HTR-8/SVneo (cell line): ENCODE data around the gene TARS2.
A peak's percentile ranks its signal among the peaks of the same experiment; 100 is the strongest.

Experiments used
- DNase-seq: peaks from one replicate; pipeline ENCODE4 v3.0.0; 2011; ENCODE audit warnings: low spot score, mixed read lengths; ENCODE audit not compliant: insufficient read length
- FAIRE-seq: peaks from 2 replicates; lab custom pipeline; 2011; peaks lifted over from hg19 to GRCh38; lab: Jason Lieb, UNC

TARS2 gene, protein sequence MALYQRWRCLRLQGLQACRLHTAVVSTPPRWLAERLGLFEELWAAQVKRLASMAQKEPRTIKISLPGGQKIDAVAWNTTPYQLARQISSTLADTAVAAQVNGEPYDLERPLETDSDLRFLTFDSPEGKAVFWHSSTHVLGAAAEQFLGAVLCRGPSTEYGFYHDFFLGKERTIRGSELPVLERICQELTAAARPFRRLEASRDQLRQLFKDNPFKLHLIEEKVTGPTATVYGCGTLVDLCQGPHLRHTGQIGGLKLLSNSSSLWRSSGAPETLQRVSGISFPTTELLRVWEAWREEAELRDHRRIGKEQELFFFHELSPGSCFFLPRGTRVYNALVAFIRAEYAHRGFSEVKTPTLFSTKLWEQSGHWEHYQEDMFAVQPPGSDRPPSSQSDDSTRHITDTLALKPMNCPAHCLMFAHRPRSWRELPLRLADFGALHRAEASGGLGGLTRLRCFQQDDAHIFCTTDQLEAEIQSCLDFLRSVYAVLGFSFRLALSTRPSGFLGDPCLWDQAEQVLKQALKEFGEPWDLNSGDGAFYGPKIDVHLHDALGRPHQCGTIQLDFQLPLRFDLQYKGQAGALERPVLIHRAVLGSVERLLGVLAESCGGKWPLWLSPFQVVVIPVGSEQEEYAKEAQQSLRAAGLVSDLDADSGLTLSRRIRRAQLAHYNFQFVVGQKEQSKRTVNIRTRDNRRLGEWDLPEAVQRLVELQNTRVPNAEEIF

DNA sequence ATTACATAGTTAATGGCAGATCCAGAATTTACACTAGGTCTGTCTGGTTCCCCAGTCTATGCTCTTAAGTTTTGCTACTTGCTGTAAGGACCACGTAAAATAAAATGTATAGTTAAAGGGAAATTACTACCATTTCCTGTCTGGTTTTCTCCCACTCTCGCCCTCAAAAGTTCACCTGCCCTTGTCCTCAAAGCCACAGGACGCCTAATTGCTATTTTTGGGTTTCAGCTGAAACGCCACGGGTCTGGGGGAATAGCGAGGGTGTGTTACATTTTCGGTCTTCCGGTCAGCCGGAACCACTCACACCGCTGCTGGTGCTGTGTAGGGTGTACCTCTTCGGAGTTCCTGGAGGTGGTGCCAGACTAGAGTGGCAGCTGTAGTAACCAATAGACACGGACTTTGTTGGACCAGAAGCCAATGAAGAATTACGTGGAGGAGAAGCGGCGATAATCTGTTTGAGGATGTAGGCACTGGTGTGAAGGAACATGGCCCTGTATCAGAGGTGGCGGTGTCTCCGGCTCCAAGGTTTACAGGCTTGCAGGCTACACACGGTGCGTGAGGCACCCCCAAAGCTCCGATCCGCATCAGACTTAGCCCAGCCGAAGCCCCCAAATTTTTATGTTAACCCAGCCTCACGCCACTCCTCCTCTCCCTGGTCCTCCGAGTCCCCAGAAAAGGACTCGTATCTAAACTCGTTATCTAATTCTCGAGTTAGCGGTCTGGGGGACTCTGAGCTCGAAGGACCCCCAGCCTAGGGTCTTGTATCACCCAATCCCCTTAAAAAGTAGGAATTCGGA is at the start of gene TARS2:
TSS of gene TARS2 (plus strand) at position 454 of the 797 bp plus-strand sequence. CDS start at position 486, 32 bp downstream.
- DNase-seq, result peak; percentile 97
- FAIRE-seq, result peak; percentile 44

DNA sequence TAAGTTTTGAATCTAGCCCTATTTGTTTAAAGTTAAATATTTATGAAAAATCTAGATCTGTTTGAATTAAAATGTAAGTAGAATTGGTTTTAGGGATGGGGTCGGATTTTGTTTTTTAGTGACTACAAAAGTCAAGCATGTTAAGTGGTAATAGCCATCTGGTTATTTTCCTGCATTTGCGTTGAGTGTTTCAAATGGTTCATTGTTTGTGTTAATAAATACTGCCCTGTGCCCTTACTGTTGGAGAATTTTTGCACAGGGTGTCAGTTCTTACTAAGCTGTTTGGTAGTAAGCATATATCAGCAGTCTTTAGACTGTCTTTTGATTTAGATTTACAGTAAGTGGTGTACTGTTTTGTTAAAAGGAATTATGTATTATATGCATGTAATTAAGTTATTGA is 46.1 kb upstream of the TARS2 start:
- no peak for FAIRE-seq
- no peak for DNase-seq

DNA sequence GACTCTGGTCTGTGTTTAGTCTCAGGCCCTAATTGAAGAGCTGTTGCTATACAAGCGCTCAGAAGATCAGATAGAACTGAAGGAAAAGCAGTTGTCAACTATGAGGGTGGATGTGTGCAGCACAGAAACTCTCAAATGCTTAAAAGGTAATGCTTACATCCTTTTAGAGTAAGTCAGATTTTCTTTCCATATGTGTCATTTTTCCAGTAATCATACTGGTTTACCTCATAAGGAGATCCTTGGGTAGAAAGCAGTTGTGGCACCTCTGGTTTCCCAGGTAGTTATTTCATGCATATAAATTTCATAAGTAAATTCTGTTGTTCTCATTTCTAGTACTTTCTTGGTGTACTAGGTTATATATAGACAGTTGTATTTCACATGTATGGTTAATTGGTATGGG is 43.0 kb upstream of the TARS2 start:
- DNase-seq (no peak), FAIRE-seq (no peak)

DNA sequence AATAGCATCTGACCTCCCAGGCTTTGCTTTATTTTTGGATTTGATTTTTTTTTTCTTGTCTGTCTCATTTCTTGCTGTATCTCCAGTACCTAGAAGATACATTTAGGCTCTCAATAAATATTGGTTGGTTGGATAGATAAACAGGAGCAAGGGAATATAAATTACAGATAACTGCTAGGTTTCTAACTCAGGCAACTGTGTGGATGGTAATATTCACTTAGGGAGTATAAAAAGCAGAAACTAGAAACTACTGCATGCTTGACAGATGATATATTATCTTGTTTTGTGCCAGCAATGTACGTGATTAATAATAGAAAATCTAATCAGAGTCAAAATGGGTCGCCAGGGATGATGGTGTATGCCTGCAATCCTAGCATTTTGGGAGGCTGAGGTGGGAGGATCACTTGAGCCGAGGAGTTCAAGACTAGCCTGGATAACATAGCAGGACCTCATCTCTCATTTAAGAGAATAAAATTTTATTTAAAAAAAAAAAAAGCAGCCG is 31.0 kb upstream of the TARS2 start:
- FAIRE-seq (no peak), DNase-seq (no peak)

DNA sequence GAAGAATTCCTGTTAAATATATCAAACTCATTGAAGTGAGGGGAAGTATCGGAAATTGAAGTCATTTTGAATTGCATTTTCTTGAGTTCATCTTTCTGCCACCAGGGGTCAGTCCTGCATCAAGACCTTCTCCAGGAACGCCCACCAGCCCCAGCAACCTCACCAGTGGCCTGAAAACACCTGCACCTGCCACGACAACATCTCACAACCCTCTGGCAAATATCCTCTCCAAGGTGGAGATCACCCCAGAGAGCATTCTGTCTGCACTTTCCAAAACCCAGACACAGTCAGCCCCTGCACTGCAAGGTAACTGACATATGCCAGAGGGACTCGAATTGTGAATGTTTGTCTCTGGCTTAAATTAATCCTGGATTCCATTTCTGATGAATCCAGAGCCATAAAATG is 22.8 kb upstream of the TARS2 start:
- FAIRE-seq (no peak), DNase-seq (peak; percentile 61)

DNA sequence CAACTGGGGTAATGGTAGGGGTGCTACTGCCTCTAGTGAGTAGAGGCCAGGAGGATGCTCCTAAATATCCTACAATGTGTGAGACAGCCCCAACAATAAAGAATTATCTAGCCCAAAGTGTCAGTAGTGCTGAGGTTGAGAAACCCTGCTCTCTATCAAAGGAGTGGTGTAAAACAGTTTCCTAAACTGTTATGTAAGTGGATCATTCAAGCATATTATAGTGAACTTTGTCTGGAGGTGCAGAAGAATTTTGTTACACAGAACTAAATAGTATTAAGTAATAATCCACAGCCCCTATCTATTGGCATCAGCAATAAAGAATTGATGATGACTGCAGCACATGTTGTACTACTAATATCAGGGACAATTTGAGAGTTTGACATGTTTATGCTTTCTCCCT is 20.3 kb upstream of the TARS2 start:
- no peak for FAIRE-seq
- no peak for DNase-seq

DNA sequence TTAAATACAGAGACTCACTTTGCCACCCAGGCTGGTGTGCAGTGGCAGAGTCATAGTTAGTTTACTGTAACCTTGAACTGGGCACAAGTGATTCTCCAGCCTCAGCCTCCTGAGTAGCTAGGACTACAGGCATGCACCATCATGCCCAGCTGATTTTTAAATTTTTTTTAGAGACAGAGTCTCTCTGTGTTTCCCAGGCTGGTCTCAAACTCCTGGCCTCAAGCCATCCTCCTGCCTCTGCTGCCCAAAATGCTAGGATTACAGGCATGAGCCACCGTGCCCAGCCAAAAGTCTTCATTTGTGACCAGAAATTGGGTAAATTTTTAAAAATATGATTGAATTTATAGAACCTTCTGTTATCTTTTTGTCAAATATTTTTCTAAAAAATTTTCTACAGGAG is 17.9 kb upstream of the TARS2 start:
- FAIRE-seq (no peak), DNase-seq (no peak)

DNA sequence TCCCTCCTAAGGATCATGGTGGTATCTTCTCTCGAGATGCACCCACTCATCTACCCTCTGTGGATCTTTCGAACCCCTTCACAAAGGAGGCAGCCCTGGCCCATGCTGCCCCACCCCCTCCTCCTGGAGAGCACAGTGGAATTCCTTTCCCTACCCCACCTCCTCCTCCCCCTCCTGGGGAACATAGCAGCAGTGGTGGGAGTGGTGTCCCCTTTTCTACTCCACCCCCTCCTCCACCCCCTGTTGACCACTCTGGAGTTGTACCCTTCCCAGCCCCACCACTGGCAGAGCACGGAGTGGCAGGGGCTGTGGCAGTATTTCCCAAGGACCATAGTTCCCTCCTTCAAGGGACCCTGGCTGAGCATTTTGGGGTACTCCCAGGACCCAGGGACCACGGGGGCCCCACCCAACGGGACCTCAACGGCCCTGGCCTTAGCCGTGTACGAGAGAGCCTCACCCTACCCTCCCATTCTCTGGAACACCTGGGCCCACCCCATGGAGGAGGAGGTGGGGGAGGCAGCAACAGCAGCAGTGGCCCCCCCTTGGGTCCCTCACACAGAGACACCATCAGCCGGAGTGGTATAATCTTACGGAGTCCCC is 14.5 kb upstream of the TARS2 start:
- FAIRE-seq (no peak), DNase-seq (no peak)

DNA sequence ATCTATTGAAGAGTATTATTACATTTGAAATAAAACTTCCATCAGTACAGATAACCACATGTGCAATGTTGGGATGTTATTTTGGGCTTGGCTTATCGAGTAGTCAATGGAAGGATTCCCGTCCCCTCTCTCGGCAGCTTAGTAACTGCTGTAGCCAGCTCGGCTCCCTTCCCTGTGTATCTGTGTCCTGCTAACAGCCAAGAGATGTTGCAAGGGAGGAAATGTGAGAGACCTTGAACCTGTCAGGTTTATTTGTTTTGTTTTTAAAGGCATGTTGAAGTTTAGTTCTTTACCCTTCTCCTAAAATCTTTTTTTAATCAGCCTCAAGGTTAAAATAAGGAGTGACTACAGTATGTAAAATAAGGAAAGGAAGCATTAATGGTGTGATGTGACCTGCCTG is 13.6 kb upstream of the TARS2 start:
- DNase-seq (no peak), FAIRE-seq (no peak)

DNA sequence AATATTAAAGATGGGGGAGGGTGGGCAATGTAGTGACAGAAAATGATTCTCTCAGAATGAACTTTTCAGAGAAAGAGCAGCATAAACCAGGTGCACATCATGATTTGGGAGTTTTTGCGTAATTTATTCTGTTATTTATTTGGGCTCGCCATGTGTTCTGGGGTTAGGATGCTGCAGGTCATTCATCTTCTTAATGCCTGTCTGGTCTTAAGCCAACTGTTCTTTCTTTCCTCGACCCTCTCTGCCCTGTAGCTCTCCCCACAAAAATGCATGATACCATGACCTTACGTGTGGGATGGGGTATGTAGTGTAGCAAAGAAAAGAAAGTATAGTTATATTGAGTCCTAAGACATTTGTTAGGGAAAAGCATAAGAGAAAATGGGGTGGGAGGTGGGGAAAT is 12.3 kb upstream of the TARS2 start:
- no peak for DNase-seq
- FAIRE-seq, result no peak

DNA sequence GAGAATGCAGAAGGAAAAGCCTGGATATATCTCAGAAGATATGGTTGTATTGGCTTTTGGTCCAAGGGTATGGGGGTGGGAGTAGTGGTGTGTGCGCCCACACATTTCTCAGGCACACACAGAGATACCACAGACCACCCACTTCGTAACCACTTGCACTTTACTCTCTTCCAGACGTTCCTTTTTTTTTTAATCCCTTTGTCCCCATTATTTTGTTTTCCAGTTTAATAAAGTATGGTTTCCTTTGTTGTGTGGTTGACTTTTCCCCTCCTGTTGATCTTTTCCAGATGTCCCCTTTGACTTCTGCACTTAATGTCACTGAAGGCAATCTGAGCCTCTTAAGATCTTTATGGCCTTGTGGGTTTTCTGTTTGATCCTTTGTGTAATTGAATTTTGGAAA is 10.5 kb upstream of the TARS2 start:
- DNase-seq (no peak), FAIRE-seq (no peak)

DNA sequence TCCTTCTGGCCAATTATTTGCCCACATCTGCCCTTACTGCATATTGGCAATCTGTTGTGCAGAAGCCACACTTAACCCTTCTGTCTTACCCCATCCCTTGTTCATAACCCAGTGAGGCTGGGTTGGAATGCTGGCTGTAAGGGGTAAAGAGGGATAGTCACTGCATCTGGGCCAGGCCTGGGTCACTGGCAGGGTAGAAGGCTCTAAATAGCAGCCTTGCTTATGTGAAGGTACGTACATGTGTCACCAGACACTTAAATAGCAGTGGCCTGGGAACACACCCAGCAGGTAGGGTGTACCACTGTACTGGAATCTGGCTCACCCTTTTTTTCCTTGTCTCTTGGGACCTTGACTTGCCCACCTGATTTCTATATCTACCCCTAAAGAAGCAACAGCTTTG is 9.9 kb upstream of the TARS2 start:
- DNase-seq, result no peak
- no peak for FAIRE-seq

DNA sequence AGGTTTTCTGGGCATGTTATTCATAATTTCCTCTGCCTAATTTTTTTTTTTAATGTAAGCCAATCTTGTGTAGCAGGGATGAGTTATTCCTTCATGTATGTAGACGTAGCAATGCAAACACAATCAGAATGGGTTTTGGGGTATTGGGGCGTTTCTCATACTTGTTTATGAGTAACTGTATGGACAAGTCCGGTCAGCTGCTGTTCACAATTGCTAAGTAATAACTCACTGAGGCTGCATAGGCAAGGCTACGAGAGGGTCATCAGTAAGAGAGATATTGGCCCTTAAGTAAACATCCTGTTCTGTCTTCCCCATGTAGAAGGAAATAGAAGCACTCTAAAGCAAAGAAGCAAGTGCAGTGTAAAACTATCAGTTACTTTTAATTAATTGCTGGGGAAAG is 9.5 kb upstream of the TARS2 start:
- DNase-seq (no peak), FAIRE-seq (no peak)

DNA sequence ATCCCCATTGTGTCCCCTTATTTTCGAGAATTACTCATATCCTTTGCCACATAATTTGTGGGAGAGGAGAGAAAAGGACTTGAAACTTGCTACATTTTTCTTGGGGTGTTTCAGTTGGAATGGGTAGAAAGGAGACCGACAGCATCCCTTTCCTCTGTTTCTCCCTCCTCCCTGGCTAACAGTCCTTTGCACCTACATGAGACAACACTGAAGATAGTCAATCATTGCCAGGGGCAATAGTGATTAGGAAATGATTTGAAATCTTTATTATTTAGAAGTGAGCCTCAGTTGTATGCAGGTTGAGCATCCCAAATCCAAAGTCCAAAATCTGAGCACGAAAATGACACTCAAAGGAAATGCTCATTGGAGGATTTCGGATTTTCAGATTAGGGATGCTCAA is 7.8 kb upstream of the TARS2 start:
- no peak for FAIRE-seq
- no peak for DNase-seq

DNA sequence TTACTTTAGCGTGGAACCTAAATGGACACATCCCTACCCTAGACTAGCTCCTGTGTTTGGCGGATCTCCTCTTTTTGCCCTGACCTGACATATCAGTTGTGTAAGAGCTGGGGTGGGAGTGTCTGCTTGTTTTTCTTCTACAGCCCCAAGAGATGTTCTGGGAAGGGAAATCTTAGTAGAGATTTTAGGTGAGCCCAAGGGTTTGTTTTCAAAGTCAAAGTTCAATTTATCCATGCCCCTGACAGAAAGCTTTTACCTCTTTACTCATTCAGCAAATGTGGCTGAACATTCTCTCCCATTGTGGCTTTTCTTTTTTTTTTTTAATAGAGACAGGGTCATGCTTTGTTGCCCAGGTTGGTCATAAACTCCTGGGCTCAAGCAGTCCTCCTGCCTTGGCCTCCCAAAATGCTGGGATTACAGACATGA is 7.3 kb upstream of the TARS2 start:
- no peak for DNase-seq
- no peak for FAIRE-seq

DNA sequence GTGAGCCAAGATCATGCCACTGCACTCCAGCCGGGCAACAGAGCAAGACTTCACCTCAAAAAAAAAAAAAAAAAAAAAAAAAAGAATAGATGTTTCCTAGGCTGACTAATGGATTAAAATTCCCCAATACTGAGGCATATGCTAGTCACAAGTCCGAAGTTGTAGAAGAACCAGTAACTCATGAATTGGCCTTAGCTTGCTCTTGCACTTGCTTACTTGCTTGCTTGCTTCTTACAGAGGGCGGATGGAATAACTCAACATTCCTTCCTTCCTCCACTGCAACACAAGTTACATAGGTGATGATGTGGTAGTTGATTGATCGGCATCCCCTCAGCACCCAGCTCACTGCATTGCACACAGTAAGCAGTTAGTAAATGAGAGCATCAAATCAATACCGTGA is 2.8 kb upstream of the TARS2 start:
- no peak for DNase-seq
- no peak for FAIRE-seq

DNA sequence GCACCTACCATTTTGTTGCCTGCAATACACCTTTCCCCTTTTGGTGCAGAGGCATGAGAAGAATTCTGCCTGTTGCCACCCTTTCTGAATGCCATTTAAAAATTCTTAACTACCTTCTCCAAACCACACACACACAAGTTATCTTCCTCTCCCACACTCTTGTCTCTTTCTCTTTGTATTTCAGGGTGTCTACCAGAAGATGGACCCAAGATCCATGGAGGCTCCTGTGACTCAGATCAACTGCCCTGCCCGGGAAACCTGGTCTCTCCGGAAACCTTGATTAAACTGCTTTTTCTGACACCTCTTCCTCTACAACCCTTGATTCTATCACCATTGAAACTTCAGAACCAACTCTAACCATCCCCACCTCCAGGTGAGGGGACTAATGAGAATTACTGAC is 2.4 kb upstream of the TARS2 start:
- DNase-seq (no peak), FAIRE-seq (no peak)

DNA sequence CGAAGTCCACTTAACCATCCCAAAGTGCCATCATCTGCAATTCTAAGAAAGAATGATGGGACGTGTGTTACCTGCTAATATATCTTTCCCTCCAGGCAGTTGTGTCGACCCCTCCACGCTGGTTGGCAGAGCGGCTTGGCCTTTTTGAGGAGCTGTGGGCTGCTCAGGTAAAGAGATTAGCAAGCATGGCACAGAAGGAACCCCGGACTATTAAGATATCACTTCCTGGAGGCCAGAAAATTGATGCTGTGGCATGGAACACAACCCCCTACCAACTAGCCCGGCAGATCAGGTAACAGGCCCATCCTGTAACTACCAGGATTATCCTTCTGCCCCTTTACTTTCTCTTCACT is 520 bp downstream of the TARS2 start:
- DNase-seq (no peak), FAIRE-seq (no peak)

DNA sequence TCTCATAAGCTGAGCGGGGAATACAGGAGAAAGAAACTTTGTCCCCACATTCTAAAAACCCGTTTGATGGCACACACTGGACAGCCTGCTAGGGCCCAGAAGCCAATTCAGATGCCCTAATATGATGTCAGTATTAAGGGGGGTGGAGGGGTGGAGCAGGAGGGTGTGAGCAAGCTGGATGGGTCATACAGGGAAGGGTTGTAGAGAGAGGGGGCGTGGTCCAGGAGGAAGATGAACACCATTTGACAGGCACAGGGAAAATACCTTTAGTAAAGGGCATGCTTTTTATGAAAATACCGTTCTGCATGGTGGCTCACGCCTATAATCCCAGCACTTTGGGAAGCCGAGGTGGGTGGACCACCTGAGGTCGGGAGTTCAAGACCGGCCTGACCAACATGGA is 6.0 kb downstream of the TARS2 start:
- no peak for FAIRE-seq
- no peak for DNase-seq

DNA sequence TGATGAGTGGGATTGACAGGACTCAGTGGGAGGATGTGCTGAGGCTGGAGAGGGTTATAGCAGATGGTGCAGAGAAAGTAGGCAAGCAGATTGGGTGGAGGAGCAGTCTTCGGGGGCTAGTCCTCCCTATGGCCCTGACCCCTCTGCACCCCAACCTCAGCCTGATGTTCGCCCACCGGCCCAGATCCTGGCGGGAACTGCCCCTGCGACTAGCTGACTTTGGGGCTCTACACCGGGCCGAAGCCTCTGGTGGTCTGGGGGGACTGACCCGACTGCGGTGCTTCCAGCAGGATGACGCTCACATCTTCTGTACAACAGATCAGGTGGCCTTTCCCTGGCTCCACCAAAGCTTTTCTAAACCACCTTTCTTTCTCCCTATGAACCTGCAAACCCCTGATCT is 11.1 kb downstream of the TARS2 start:
- FAIRE-seq (no peak), DNase-seq (no peak)

DNA sequence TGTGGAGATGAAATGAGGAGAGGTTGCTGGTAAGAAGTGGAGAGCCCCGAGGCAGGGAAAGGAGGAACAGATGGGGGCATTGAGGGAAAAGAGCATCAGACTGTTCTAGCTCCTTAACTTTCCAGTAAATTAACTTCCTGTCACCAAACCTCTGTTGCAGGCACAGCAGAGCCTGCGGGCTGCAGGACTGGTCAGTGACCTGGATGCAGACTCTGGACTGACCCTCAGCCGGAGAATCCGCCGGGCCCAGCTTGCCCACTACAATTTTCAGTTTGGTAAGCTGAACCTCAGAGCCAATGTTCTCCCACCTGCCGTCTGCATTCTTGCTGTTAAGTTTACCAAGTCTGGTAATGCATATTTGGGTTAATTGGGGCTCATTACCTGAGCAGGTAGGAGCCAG is 18.2 kb downstream of the TARS2 start:
- DNase-seq (no peak), FAIRE-seq (no peak)
